Amygdala (tissue), 56 donors: ENCODE results near the gene PPP2R5C.

Source experiments
- DNase-seq, 56 donors: peaks; one replicate each; lab custom pipeline; 2025; lab: John Stamatoyannopoulos, UW

Gene PPP2R5C

GRCh38 chr14:101932673-101933072 is 171.2 kb downstream of the PPP2R5C start:
- DNase-seq: no peak

- DNase-seq: no peak
Measured at GRCh38 chr14:101933209-101933608, 171.7 kb downstream of the PPP2R5C start.

- no peak for DNase-seq
Measured at GRCh38 chr14:101934601-101935150, 173.2 kb downstream of the PPP2R5C start.

- DNase-seq: no peak
Measured at GRCh38 chr14:101937926-101938767, 176.6 kb downstream of the PPP2R5C start.

GRCh38 chr14:101939646-101940170 is 178.2 kb downstream of the PPP2R5C start:
- no peak for DNase-seq

- DNase-seq: no peak
Measured at GRCh38 chr14:101944451-101944850, 182.9 kb downstream of the PPP2R5C start.

GRCh38 chr14:101945171-101945570 is 183.7 kb downstream of the PPP2R5C start:
- DNase-seq: no peak

GRCh38 chr14:101947577-101947903 is 186.0 kb downstream of the PPP2R5C start:
- DNase-seq: peak in 3 of 56 donors; percentile 39 to 57 (median 56)

GRCh38 chr14:101947904-101948665 is 186.6 kb downstream of the PPP2R5C start:
- peak; percentile 95 to 100 (median 99) for DNase-seq

- peak in 2 of 56 donors; percentile 36 to 56 for DNase-seq
Measured at GRCh38 chr14:101948666-101949216, 187.2 kb downstream of the PPP2R5C start.

- DNase-seq: no peak
Measured at GRCh38 chr14:101950100-101950499, 188.6 kb downstream of the PPP2R5C start.

GRCh38 chr14:101950516-101951215 is 189.2 kb downstream of the PPP2R5C start:
- DNase-seq: no peak

- no peak for DNase-seq
Measured at GRCh38 chr14:101953151-101953550, 191.6 kb downstream of the PPP2R5C start.

- no peak for DNase-seq
Measured at GRCh38 chr14:101954501-101954900, 193.0 kb downstream of the PPP2R5C start.

- no peak for DNase-seq
Measured at GRCh38 chr14:101955695-101956161, 194.2 kb downstream of the PPP2R5C start.

- DNase-seq: no peak
Measured at GRCh38 chr14:101956179-101956885, 194.8 kb downstream of the PPP2R5C start.

- DNase-seq: no peak
Measured at GRCh38 chr14:101957406-101958234, 196.1 kb downstream of the PPP2R5C start.

- DNase-seq: no peak
Measured at GRCh38 chr14:101958418-101959180, 197.1 kb downstream of the PPP2R5C start.
